ENCODE measurements around the gene ZFYVE21.

GRCh38 chr14:103721334-103722120 lies 5.9 kb downstream of the ZFYVE21 start:
- TF ChIP-seq POLR2A (IDR thresholded peaks at IDR 0.05) (no peak), CTCF (IDR thresholded peaks at IDR 0.05) (no peak), EP300 (IDR thresholded peaks at IDR 0.05) (no peak)

Measured in ovary (tissue), 3 donors.